OCI-LY7 (cell line): ENCODE data around the gene ETV5. TPM values are rescaled to one million over a fixed set of nuclear protein-coding genes. Genes with fewer than 3 reads are reported as not detected.

ENCODE experiments used
- BruUV-seq: library from RNA; stranded (reverse); fragments of 400-500 nt; replicated peaks from 2 replicates; lab custom pipeline; 2021; lab: Mats Ljungman, UMichigan
- CTCF ChIA-PET: fragments of 300-600 bp; sonication (Branson Sonifier 250); formaldehyde crosslinking; loops from one replicate; lab custom pipeline; 2022; ENCODE audit warnings: antibody characterized with exemption; ENCODE audit not compliant: unreplicated experiment; lab: Charles Lee
- POLR2A ChIA-PET: fragments of 300-600 bp; sonication (Branson Sonifier 250); formaldehyde crosslinking; loops from one replicate; lab custom pipeline; 2022; ENCODE audit warnings: antibody characterized with exemption; lab: Charles Lee
- DNase-seq: peaks from one replicate; pipeline ENCODE4 v3.0.0-alpha.2; 2015; ENCODE audit warnings: low spot score
- H2AFZ ChIP-seq: fragments of 200-600 bp; sonication (generic), shearing (Covaris generic); 2 replicates; pipeline ENCODE4 v1.6.1; 2014; ENCODE audit warnings: mild to moderate bottlenecking, antibody characterized with exemption, low read length, moderate library complexity
- H3K27ac ChIP-seq: fragments of 200-600 bp; sonication (generic); 2 replicates; pipeline ENCODE4 v1.5.1; 2014; ENCODE audit warnings: mixed run types, low read depth, mild to moderate bottlenecking, moderate library complexity, low read length, inconsistent platforms; ENCODE audit not compliant: poor library complexity, severe bottlenecking
- H3K36me3 ChIP-seq: fragments of 200-600 bp; sonication (generic); 2 replicates; pipeline ENCODE4 v1.6.1; 2014; ENCODE audit warnings: mild to moderate bottlenecking, antibody characterized with exemption, low read length, moderate library complexity, mixed read lengths; ENCODE audit not compliant: insufficient read depth
- H3K4me1 ChIP-seq: fragments of 200-600 bp; sonication (generic); 2 replicates; pipeline ENCODE4 v1.5.1; 2014; ENCODE audit warnings: mild to moderate bottlenecking, low read length; ENCODE audit not compliant: insufficient read depth, poor library complexity, severe bottlenecking
- H3K4me2 ChIP-seq: fragments of 200-600 bp; sonication (generic); 2 replicates; pipeline ENCODE4 v1.6.1; 2014; ENCODE audit warnings: mild to moderate bottlenecking, low read length
- H3K4me3 ChIP-seq: fragments of 200-600 bp; sonication (generic); 2 replicates; pipeline ENCODE4 v1.5.1; 2014; ENCODE audit warnings: mild to moderate bottlenecking, low read depth, low read length; ENCODE audit not compliant: poor library complexity, severe bottlenecking
- H3K79me2 ChIP-seq: fragments of 200-600 bp; sonication (generic); 2 replicates; pipeline ENCODE4 v1.6.1; 2016; ENCODE audit warnings: low read depth, mild to moderate bottlenecking, low read length, moderate library complexity, mixed read lengths; ENCODE audit not compliant: insufficient read depth
- H3K9me2 ChIP-seq: fragments of 200-600 bp; sonication (generic); 2 replicates; pipeline ENCODE4 v1.6.1; 2016; ENCODE audit warnings: mild to moderate bottlenecking, low read length, mixed read lengths; ENCODE audit not compliant: insufficient read depth
- H3K9me3 ChIP-seq: fragments of 200-600 bp; sonication (generic); 2 replicates; pipeline ENCODE4 v1.6.1; 2014; ENCODE audit warnings: mild to moderate bottlenecking, mixed run types, low read length, mixed read lengths
- H4K20me1 ChIP-seq: fragments of 200-600 bp; sonication (generic); 2 replicates; pipeline ENCODE4 v1.6.1; 2014; ENCODE audit warnings: mild to moderate bottlenecking, antibody characterized with exemption, low read length, moderate library complexity, mixed read lengths; ENCODE audit not compliant: insufficient read depth
- EZH2phosphoT487 ChIP-seq: fragments of 200-600 bp; sonication (generic); IDR thresholded peaks from 2 replicates; pipeline ENCODE4 v1.6.1; 2018; ENCODE audit warnings: low read depth, borderline replicate concordance, mild to moderate bottlenecking, mixed run types, antibody characterized with exemption, low read length, moderate library complexity, mixed read lengths
- intact Hi-C: fragments of 100-400 bp; cut with micrococcal nuclease; formaldehyde crosslinking; loops from one replicate; pipeline ENCODE4 v1.10.0; 2022; ENCODE audit not compliant: unreplicated experiment
- total RNA-seq, 2 experiments: library from RNA; depleted of rRNA in 1 of 2; stranded (reverse); fragments of >200 nt in 1 of 2; shearing (Covaris generic) in 1 of 2; gene quantifications; 2 replicates each; pipeline ENCODE4 v1.2.3, GENCODE V29; 2014 to 2022
- TF ChIP-seq, protein P1 (sequence below): fragments of 200-600 bp; sonication (generic); conservative IDR thresholded peaks from 2 replicates; pipeline ENCODE4 v1.5.1; 2014; ENCODE audit warnings: mild to moderate bottlenecking, antibody characterized with exemption, low read length, moderate library complexity, mixed read lengths

Gene ETV5
- total RNA-seq, 2 experiments from 2014 or later, result 0.85 to 1.1 TPM

DNA sequence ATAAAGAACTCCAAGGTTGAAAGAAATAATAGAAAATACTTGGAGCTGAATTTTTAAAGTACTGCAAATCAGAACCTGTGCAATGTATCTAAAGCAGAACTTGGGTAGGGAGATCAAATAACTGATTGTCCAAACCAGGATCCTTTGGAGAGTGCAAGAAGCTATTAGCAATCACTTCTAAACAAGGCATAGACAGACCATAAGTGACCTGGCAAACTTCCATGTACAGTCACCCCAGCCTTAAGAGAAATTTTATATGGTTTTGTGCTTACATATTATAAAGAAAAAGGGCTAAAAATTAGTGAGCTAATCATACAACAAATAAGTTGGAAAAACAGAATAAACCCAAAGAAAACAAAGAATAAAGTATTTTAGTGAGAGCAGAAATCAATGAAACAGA lies 35.2 kb downstream of the ETV5 start:
- Histone ChIP-seq H3K4me2 (no peak overlapping the region), H3K27ac (no peak overlapping the region), H3K9me3 (no peaks in the 10 kb centered on the region), H3K9me2 (0 out of 2 replicates have a peak, but pooled peaks cover 4% of the 10 kb centered on the region), H3K79me2 (no peaks in the 10 kb centered on the region), H3K4me3 (no peak overlapping the region), H3K4me1 (no peaks in the 10 kb centered on the region), H4K20me1 (no peaks in the 10 kb centered on the region), H2AFZ (no peak overlapping the region), H3K36me3 (no peaks in the 10 kb centered on the region)
- intact Hi-C loops, result no loop called here
- TF ChIP-seq, protein P1, sequence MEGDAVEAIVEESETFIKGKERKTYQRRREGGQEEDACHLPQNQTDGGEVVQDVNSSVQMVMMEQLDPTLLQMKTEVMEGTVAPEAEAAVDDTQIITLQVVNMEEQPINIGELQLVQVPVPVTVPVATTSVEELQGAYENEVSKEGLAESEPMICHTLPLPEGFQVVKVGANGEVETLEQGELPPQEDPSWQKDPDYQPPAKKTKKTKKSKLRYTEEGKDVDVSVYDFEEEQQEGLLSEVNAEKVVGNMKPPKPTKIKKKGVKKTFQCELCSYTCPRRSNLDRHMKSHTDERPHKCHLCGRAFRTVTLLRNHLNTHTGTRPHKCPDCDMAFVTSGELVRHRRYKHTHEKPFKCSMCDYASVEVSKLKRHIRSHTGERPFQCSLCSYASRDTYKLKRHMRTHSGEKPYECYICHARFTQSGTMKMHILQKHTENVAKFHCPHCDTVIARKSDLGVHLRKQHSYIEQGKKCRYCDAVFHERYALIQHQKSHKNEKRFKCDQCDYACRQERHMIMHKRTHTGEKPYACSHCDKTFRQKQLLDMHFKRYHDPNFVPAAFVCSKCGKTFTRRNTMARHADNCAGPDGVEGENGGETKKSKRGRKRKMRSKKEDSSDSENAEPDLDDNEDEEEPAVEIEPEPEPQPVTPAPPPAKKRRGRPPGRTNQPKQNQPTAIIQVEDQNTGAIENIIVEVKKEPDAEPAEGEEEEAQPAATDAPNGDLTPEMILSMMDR, result no peak
- no peak for TF ChIP-seq EZH2phosphoT487
- BruUV-seq, result no TSS peak
- ChIA-PET POLR2A (interaction anchor here (0.6 kb wide), 2 partner anchors 220 to 279 kb away, joined by 4 to 7 read pairs; no protein-coding TSS in a partner anchor), CTCF (no interaction called here)
- DNase-seq, result no peak

DNA sequence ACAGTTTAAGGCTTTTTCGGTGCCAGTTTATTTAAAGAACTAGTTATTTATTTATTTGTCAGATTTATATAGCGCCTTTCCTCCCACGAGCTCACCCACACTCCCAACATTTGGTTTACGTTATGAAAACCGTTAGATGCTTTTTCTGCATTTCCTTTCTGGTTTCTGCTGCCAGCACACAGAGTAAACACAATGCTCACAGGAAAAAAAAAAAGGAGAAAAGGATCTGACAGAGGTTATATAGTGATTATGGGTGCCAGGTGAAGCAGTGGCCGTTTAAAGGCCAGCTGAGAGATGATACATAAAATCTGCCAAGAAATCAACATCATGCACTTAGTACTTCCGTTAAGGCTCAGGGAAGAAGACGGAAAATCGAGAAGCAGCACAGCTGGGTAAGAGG lies 37.9 kb downstream of the ETV5 start:
- Histone ChIP-seq H3K79me2 (no peaks in the 10 kb centered on the region), H2AFZ (no peak overlapping the region), H3K4me3 (no peak overlapping the region), H3K4me1 (no peaks in the 10 kb centered on the region), H4K20me1 (no peaks in the 10 kb centered on the region), H3K27ac (no peak overlapping the region), H3K9me2 (0 out of 2 replicates have a peak, but pooled peaks cover 4% of the 10 kb centered on the region), H3K9me3 (no peaks in the 10 kb centered on the region), H3K4me2 (no peak overlapping the region), H3K36me3 (no peaks in the 10 kb centered on the region)
- TF ChIP-seq, protein P1, result no peak
- no peak for TF ChIP-seq EZH2phosphoT487
- DNase-seq, result no peak
- intact Hi-C loops, result no loop called here
- no TSS peak for BruUV-seq
- POLR2A ChIA-PET, result interaction anchor here (0.6 kb wide), 1 partner anchor 37 kb away, joined by 4 read pairs; no protein-coding TSS in a partner anchor
- CTCF ChIA-PET, result no interaction called here

DNA sequence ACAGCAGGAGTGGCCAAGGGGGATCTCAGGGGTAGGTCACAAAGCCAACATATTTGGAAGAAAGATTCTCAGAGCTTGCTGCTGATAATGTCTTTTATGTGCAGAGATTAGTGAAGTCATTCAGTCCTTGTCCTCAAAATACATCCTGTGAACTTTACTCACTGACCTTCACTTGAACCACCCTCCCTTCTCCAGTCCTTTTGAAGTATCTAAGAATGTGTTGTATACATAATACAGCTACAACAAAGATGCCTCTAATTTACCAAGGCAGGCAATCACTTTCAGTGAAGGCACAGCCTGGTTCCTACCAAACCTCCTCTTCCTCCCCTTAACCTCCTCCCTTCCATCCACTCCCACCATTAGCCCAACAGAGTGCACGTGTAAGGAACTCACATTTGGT lies 38.3 kb downstream of the ETV5 start:
- Histone ChIP-seq H3K9me2 (0 out of 2 replicates have a peak, but pooled peaks cover 4% of the 10 kb centered on the region), H3K36me3 (no peaks in the 10 kb centered on the region), H3K27ac (no peak overlapping the region), H3K4me3 (no peak overlapping the region), H3K4me2 (no peak overlapping the region), H3K9me3 (no peaks in the 10 kb centered on the region), H3K79me2 (no peaks in the 10 kb centered on the region), H2AFZ (no peak overlapping the region), H4K20me1 (no peaks in the 10 kb centered on the region), H3K4me1 (no peaks in the 10 kb centered on the region)
- POLR2A ChIA-PET, result interaction anchor here (0.7 kb wide), 1 partner anchor 143 kb away, joined by 3 read pairs; no protein-coding TSS in a partner anchor
- TF ChIP-seq, protein P1, result no peak
- no peak for TF ChIP-seq EZH2phosphoT487
- CTCF ChIA-PET, result no interaction called here
- no peak for DNase-seq
- BruUV-seq, result no TSS peak
- intact Hi-C loops, result no loop called here
